WTC11 (cell line): ENCODE measurements around the gene SORCS1. TPM values are rescaled to one million over a fixed set of nuclear protein-coding genes. Genes with fewer than 3 reads are reported as not detected.

Experiments
- ATAC-seq: fragments of 200-7000 bp; cut with Tn5 transposase; 2 replicates; pipeline ENCODE4 v1.10.0; 2021; ENCODE audit warnings: mild to moderate bottlenecking, moderate library complexity
- CTCF ChIA-PET: fragments of 300-600 bp; sonication (Branson Sonifier 250); formaldehyde crosslinking; loops from one replicate; lab custom pipeline; 2021; ENCODE audit warnings: antibody characterized with exemption; lab: Charles Lee
- POLR2A ChIA-PET: fragments of 350-600 bp; sonication (Branson Sonifier 250); formaldehyde crosslinking; loops from one replicate; lab custom pipeline; 2021; ENCODE audit warnings: antibody characterized with exemption; lab: Charles Lee
- DNase-seq: peaks from one replicate; pipeline ENCODE4 v3.0.0; 2021; ENCODE audit warnings: low spot score
- H3K27ac Mint-ChIP-seq: 2 replicates; pipeline ENCODE4 v1.8.0; 2021; ENCODE audit warnings: mixed read lengths
- H3K27me3 Mint-ChIP-seq: 2 replicates; pipeline ENCODE4 v1.8.0; 2021; ENCODE audit warnings: low read depth, mild to moderate bottlenecking, moderate library complexity, mixed read lengths
- H3K36me3 Mint-ChIP-seq: 2 replicates; pipeline ENCODE4 v1.8.0; 2021; ENCODE audit warnings: mixed read lengths
- H3K4me1 Mint-ChIP-seq: 2 replicates; pipeline ENCODE4 v1.8.0; 2022; ENCODE audit warnings: mixed read lengths
- H3K4me3 Mint-ChIP-seq: 2 replicates; pipeline ENCODE4 v1.8.0; 2021; ENCODE audit warnings: mild to moderate bottlenecking, moderate library complexity, mixed read lengths
- H3K9me3 Mint-ChIP-seq: 2 replicates; pipeline ENCODE4 v1.8.0; 2021; ENCODE audit warnings: mixed read lengths
- CREM ChIP-seq: sonication (generic); formaldehyde crosslinking; IDR thresholded peaks from 2 replicates; pipeline ENCODE4 v1.8.1; 2022; ENCODE audit warnings: mild to moderate bottlenecking, missing genetic modification reagents, moderate library complexity
- ELF4 ChIP-seq: sonication (generic); formaldehyde crosslinking; IDR thresholded peaks from 2 replicates; pipeline ENCODE4 v1.8.1; 2022; ENCODE audit warnings: low read depth, mild to moderate bottlenecking, moderate library complexity, missing genetic modification reagents
- FOXK1 ChIP-seq: sonication (generic); formaldehyde crosslinking; IDR thresholded peaks from 2 replicates; pipeline ENCODE4 v1.8.0; 2022; ENCODE audit warnings: mild to moderate bottlenecking, moderate library complexity, missing genetic modification reagents
- FOXP1 ChIP-seq: sonication (generic); formaldehyde crosslinking; IDR thresholded peaks from 2 replicates; pipeline ENCODE4 v1.8.0; 2022; ENCODE audit warnings: missing genetic modification reagents, mild to moderate bottlenecking, moderate library complexity, borderline replicate concordance
- NR2C2 ChIP-seq: sonication (generic); formaldehyde crosslinking; IDR thresholded peaks from 2 replicates; pipeline ENCODE4 v1.8.0; 2022; ENCODE audit warnings: mild to moderate bottlenecking, missing genetic modification reagents
- NR3C1 ChIP-seq: sonication (generic); formaldehyde crosslinking; conservative IDR thresholded peaks from 2 replicates; pipeline ENCODE4 v1.8.1; 2023; ENCODE audit warnings: low read depth, mild to moderate bottlenecking, missing genetic modification reagents
- OVOL2 ChIP-seq: fragments of 250-450 bp; sonication (Bioruptor Pico); IDR thresholded peaks from 2 replicates; pipeline ENCODE4 v1.9.0; 2021; ENCODE audit warnings: mild to moderate bottlenecking, borderline replicate concordance
- ZNF671 ChIP-seq: fragments of 250-450 bp; sonication (Bioruptor Pico); IDR thresholded peaks from 2 replicates; pipeline ENCODE4 v1.8.0; 2021; ENCODE audit warnings: mild to moderate bottlenecking
- total RNA-seq: library from RNA; stranded (reverse); gene quantifications from 3 replicates; pipeline ENCODE4 v1.2.3, GENCODE V29; 2021
- TF ChIP-seq, protein P1 (sequence below): sonication (generic); formaldehyde crosslinking; IDR thresholded peaks from 2 replicates; pipeline ENCODE4 v1.8.0; 2022; ENCODE audit warnings: mild to moderate bottlenecking, missing genetic modification reagents
- TF ChIP-seq, protein P2 (sequence below): sonication (generic); formaldehyde crosslinking; IDR thresholded peaks from 2 replicates; pipeline ENCODE4 v1.8.0; 2022; ENCODE audit warnings: mild to moderate bottlenecking, missing genetic modification reagents
- TF ChIP-seq, protein P3 (sequence below): fragments of 250-450 bp; sonication (Bioruptor Pico); IDR thresholded peaks from 2 replicates; pipeline ENCODE4 v1.9.0; 2021; ENCODE audit warnings: mild to moderate bottlenecking
- TF ChIP-seq, protein P4 (sequence below): sonication (generic); formaldehyde crosslinking; IDR thresholded peaks from 2 replicates; pipeline ENCODE4 v1.8.0; 2022; ENCODE audit warnings: mild to moderate bottlenecking, missing genetic modification reagents
- TF ChIP-seq, protein P5 (sequence below): sonication (generic); formaldehyde crosslinking; IDR thresholded peaks from 2 replicates; pipeline ENCODE4 v1.8.1; 2023; ENCODE audit warnings: mild to moderate bottlenecking, missing genetic modification reagents

SORCS1 gene
- total RNA-seq, 1 experiment from 2014 or later, result 3.3 TPM

DNA sequence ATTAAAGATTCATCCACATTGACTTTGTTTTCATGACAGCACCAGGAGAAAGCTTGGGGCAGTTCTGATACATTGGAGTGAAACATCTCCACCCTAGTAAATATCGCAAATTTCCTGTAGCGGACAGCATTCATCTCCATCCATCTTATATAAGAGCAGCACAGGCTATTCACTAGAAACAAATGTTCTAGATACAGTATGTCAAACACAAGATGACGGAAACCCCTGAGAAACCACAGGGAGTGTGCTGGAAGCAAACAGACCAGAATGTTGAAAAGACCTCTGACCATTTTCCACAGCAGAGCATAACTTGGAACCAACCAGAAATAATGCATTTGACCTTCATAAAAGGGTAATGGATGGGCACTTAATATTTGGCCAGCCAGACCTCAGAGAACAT, 343.9 kb downstream of the SORCS1 start (continued):
- TF ChIP-seq, protein P1, sequence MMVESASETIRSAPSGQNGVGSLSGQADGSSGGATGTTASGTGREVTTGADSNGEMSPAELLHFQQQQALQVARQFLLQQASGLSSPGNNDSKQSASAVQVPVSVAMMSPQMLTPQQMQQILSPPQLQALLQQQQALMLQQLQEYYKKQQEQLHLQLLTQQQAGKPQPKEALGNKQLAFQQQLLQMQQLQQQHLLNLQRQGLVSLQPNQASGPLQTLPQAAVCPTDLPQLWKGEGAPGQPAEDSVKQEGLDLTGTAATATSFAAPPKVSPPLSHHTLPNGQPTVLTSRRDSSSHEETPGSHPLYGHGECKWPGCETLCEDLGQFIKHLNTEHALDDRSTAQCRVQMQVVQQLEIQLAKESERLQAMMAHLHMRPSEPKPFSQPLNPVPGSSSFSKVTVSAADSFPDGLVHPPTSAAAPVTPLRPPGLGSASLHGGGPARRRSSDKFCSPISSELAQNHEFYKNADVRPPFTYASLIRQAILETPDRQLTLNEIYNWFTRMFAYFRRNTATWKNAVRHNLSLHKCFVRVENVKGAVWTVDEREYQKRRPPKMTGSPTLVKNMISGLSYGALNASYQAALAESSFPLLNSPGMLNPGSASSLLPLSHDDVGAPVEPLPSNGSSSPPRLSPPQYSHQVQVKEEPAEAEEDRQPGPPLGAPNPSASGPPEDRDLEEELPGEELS (CRISPR knock-in tag), result no peak
- TF ChIP-seq, protein P2, sequence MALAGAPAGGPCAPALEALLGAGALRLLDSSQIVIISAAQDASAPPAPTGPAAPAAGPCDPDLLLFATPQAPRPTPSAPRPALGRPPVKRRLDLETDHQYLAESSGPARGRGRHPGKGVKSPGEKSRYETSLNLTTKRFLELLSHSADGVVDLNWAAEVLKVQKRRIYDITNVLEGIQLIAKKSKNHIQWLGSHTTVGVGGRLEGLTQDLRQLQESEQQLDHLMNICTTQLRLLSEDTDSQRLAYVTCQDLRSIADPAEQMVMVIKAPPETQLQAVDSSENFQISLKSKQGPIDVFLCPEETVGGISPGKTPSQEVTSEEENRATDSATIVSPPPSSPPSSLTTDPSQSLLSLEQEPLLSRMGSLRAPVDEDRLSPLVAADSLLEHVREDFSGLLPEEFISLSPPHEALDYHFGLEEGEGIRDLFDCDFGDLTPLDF (CRISPR knock-in tag), result no peak
- TF ChIP-seq, protein P3, sequence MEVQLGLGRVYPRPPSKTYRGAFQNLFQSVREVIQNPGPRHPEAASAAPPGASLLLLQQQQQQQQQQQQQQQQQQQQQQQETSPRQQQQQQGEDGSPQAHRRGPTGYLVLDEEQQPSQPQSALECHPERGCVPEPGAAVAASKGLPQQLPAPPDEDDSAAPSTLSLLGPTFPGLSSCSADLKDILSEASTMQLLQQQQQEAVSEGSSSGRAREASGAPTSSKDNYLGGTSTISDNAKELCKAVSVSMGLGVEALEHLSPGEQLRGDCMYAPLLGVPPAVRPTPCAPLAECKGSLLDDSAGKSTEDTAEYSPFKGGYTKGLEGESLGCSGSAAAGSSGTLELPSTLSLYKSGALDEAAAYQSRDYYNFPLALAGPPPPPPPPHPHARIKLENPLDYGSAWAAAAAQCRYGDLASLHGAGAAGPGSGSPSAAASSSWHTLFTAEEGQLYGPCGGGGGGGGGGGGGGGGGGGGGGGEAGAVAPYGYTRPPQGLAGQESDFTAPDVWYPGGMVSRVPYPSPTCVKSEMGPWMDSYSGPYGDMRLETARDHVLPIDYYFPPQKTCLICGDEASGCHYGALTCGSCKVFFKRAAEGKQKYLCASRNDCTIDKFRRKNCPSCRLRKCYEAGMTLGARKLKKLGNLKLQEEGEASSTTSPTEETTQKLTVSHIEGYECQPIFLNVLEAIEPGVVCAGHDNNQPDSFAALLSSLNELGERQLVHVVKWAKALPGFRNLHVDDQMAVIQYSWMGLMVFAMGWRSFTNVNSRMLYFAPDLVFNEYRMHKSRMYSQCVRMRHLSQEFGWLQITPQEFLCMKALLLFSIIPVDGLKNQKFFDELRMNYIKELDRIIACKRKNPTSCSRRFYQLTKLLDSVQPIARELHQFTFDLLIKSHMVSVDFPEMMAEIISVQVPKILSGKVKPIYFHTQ (CRISPR knock-in tag), result no peak

DNA sequence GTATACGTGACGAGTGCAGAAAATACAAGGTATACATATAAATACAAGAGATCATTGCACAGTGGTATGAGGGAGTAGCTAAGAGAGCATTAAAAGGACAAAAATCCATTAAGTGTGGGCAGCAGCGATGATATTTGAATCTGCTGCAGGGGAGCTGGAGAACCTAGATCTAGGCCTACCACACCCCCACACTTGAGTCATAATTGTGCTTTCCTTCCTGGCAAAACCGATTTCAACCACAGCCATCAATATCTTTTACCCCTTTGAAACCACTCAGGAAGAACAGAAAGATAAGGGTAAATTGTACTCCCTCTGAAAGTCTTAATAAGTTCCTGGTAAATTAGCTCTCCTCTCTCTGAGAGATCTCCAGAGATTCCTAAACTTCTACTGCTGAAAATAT, 345.0 kb downstream of the SORCS1 start:
- no peak for TF ChIP-seq NR3C1 (CRISPR knock-in tag)
- TF ChIP-seq, protein P4, sequence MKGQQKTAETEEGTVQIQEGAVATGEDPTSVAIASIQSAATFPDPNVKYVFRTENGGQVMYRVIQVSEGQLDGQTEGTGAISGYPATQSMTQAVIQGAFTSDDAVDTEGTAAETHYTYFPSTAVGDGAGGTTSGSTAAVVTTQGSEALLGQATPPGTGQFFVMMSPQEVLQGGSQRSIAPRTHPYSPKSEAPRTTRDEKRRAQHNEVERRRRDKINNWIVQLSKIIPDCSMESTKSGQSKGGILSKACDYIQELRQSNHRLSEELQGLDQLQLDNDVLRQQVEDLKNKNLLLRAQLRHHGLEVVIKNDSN (CRISPR knock-in tag), result no peak
- TF ChIP-seq ELF4 (CRISPR knock-in tag), result no peak
- TF ChIP-seq OVOL2 (CRISPR knock-in tag), result no peak
- TF ChIP-seq FOXK1 (CRISPR knock-in tag), result no peak
- TF ChIP-seq CREM (CRISPR knock-in tag), result no peak
- TF ChIP-seq, protein P3 (CRISPR knock-in tag), result no peak
- no peaks in the 10 kb centered on the region for H3K27me3 Mint-ChIP-seq
- no peaks in the 10 kb centered on the region for H3K9me3 Mint-ChIP-seq
- ChIA-PET CTCF (no interaction called here), POLR2A (no interaction called here)
- no peak for ATAC-seq
- DNase-seq, result no peak
- H3K4me1 Mint-ChIP-seq, result peaks cover 7% of the 10 kb centered on the region
- H3K27ac Mint-ChIP-seq, result no peak overlapping the region
- no peak overlapping the region for H3K4me3 Mint-ChIP-seq
- no peaks in the 10 kb centered on the region for H3K36me3 Mint-ChIP-seq

DNA sequence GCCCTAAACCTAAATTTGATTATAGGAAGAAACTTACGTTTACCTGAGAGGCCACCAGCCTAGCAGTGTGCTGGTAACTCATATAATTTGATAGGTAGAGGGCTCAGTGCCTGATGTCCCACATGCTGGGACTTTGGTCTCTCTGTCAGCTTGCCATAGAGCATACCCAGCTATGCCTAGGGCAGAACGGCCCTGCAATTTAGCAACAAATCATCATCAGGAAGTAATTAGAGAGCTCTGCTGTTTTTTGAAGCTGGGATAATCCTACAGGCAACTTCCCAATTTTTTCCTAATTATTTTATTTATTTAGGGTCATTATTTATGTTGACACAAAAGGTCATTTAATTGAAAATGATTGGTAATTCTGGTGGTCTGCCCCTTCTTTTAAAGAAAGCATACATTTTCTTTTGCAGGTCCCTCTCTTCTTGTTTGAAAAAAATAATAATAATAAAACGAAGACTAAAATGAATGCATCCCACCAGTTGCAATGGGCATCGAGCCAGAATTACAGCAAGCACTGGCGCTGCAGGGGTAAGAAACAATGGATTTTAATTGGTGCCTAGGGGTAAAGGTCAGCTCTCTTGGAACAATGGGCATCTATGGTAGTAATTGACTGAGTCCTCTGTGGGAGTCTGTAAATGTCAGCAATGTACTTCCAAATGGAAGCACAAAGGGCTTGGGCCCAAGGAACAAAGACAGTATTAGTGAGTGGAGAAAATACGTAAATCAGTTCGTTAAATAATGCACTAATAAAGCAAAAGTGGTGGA, 348.0 kb downstream of the SORCS1 start:
- Mint-ChIP-seq H3K36me3 (no peaks in the 10 kb centered on the region), H3K9me3 (no peaks in the 10 kb centered on the region), H3K4me1 (peaks cover 7% of the 10 kb centered on the region), H3K27me3 (no peaks in the 10 kb centered on the region), H3K4me3 (no peak overlapping the region), H3K27ac (no peak overlapping the region)
- POLR2A ChIA-PET, result no interaction called here
- no peak; the same call in 1 of the 2 replicates for ATAC-seq
- CTCF ChIA-PET, result no interaction called here
- DNase-seq, result no peak
- TF ChIP-seq, protein P5, sequence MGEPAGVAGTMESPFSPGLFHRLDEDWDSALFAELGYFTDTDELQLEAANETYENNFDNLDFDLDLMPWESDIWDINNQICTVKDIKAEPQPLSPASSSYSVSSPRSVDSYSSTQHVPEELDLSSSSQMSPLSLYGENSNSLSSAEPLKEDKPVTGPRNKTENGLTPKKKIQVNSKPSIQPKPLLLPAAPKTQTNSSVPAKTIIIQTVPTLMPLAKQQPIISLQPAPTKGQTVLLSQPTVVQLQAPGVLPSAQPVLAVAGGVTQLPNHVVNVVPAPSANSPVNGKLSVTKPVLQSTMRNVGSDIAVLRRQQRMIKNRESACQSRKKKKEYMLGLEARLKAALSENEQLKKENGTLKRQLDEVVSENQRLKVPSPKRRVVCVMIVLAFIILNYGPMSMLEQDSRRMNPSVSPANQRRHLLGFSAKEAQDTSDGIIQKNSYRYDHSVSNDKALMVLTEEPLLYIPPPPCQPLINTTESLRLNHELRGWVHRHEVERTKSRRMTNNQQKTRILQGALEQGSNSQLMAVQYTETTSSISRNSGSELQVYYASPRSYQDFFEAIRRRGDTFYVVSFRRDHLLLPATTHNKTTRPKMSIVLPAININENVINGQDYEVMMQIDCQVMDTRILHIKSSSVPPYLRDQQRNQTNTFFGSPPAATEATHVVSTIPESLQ (CRISPR knock-in tag), result no peak
- TF ChIP-seq FOXP1 (CRISPR knock-in tag), result no peak
- no peak for TF ChIP-seq ZNF671 (CRISPR knock-in tag)
- TF ChIP-seq NR2C2 (CRISPR knock-in tag), result no peak
